Germinal center (tissue), 1 donor: Measurements from ENCODE around the gene NF2.
A peak's percentile ranks its signal among the peaks of the same experiment; 100 is the strongest.

Experiments used
- DNase-seq: peaks from one replicate; pipeline ENCODE4 v3.0.0; 2012; ENCODE audit warnings: mixed read lengths, low spot score

NF2 gene

DNA sequence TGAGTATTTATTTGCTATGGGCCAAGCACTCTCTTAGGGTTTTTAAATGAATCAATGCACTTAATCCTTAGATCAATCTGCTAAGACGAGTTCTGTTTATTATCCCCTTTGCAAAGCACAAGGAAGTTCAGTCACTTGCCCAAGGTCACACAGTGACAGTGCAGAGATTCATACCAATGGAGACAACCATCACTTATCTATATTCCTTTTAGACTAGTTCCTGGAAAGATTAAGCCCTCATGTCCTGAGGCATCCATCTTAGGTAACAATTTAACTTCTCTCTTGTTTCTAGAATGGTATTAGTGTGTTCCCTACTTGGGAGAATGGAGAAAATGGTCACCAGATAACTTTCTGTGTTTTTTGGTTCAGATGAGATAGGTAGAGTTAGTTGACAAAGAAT is 28.3 kb downstream of the NF2 start:
- no peak for DNase-seq

DNA sequence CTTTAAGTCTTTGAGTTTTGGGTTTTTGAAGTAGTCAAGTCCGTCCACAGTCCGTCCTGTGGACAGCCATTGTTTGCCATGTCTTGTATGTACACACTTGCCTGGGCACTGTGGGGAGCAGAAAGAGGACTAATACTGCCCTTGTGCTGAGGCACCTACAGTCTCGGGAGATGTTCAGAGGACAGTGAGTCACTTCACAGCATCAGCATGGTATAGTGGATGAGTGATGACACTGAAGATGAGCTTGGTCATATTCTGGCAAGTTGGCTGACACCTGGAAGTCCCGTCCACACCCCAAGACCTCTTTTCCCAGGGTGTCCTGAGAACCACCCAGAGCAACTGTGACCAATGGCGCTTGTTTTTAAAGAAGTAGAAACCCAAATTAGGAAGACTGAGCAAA is 29.2 kb downstream of the NF2 start:
- no peak for DNase-seq

DNA sequence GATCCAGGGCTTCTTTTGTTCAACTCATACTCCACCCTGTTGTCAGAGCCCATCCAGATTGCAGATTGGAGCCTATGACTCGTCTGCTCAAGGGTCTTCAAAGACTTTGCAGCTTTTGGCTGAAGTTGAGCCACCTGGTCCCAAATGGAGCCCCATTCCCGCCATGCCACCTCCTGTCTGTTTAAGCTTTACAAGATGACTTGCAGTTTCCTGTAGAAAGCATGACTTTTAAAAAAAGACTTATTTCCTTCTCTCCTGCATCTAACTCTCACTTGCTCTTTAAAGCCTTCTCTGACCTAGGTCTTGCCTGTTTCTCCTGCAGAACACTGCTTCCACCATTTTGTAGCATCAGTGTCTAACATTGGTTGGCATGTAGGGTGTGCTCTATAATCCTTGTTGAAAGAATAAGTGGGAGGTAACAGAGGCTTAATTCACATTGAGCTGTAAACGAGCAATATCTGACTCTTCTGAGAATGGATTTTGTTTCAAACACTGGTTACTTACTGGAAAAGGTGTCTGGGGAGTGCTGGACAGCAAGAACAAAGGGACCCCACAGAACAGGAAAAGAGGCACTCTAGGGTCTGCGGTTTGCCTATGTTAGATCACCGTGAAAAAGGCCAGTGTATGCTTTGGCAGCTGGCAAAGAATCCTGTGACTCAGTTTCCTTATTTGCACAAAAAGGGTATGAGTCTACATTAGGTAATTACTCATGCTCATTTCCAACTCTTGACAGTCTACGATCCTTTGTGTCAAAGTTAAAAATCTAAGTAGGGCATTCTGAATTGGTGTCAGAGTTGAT is 30.3 kb downstream of the NF2 start:
- no peak for DNase-seq

- no peak for DNase-seq
Observed at GRCh38 chr22:29634847-29635246, 31.4 kb downstream of the NF2 start.

GRCh38 chr22:29635734-29636357 is 32.4 kb downstream of the NF2 start:
- peak; percentile 36 for DNase-seq

GRCh38 chr22:29636751-29637150 is 33.3 kb downstream of the NF2 start:
- DNase-seq: no peak

DNA sequence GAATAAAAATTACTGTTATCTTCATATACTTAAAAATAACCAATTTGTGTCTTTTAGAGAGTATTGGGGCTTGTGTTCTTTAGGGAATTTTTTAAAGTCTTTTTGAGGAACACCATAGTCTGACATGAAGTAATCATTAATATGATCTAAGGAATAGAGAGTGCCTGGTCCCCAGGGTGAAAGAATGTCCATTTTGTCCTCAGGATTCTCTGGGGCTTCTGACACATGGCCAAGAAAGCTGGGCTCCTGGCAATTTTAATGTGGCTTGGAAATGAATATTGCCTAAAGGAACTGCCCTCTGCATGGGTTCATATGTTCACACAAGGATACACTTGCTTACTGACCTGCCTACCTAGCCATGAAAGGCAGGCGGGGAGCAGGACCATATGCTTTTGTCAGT is 33.7 kb downstream of the NF2 start:
- no peak for DNase-seq

DNA sequence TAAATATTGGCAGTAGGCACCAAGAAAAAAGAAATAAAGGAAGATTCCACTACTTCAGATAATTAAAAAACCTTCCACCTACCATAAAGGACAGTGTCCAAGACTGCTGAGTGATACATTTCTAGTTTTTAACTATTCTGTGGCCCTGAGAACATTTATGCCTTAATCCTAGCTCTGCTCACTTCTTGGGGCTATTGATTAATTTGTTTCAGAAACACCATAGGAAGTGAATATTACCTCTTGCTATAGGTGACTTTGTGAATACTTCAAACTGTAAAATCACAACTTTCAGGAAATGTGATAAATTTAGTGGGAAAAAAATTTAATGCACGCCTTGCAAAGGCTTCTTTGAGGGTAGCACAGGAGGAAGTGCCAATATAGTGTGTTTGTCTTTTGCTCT is 35.2 kb downstream of the NF2 start:
- DNase-seq: no peak

- no peak for DNase-seq
Observed at GRCh38 chr22:29639096-29639495, 35.7 kb downstream of the NF2 start.

- DNase-seq: no peak
Observed at GRCh38 chr22:29641042-29641699, 37.7 kb downstream of the NF2 start.

DNA sequence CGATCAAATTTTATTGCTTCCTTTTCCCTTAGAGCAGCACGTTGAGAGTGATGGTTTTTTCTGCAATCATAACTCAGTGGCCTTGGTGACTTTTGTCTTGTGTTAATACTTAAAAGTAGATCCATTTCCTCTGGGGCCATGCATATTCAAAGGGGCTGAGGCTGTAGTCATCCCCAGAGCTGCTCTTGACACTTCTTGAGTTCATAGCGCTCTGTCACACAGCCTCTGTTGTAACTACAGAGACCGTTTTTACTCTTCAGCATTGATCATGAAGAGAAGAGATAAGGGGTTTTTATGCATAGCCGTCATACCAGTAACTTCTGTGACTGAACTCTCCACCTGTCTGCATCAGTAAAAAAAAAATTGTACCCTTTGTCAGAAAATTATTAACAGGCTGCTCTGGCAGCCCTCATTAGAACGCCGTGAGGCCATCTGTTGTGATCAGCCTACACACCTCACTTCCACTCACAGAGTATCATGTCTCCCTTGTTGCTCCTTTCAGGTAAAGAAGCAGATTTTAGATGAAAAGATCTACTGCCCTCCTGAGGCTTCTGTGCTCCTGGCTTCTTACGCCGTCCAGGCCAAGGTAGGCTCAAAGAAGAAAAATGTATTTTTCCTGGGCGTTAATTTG is 38.4 kb downstream of the NF2 start:
- no peak for DNase-seq

- no peak for DNase-seq
Observed at GRCh38 chr22:29642694-29643093, 39.3 kb downstream of the NF2 start.

- no peak for DNase-seq
Observed at GRCh38 chr22:29647954-29648737, 44.7 kb downstream of the NF2 start.

DNA sequence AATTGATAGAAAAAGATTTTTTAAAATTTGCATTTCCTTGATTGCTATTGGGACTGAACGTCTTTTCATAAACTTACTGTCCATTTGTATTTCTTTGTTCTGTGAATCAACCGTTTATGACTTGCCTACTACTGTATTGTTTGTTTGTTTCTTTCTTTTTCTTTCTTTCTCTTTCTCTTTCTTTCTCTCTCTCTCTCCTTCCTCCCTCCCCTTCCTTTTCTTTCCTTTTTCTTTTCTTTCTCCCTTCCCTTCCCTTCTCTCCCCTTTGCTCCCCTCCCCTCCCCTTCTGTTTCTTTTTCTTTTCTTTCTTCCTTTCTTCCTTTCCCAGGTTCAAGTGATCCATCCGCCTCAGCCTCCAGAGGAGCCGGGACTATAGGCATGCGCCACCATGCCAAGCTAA is 46.9 kb downstream of the NF2 start:
- DNase-seq: no peak

DNA sequence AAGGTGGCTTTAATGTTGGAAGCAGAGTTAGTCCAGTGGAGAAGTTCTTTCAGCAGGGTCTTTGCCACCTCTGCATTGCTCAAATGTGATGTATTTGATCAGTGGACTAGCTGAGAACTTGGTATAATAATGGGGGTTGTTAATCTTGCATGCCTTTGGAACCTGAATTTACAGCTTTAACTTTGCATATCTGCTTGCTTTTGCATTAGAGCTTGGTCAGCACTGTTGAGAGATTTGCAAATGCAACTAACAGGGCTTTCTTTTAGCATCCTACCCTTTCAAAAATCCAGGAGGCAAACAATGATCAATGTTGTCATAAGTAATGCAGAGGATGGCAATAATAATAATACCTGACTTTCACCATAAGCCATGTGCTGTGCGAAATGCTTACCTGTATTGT is 48.2 kb downstream of the NF2 start:
- DNase-seq: no peak

GRCh38 chr22:29654420-29654819 is 51.0 kb downstream of the NF2 start:
- no peak for DNase-seq

- no peak for DNase-seq
Observed at GRCh38 chr22:29654882-29655281, 51.4 kb downstream of the NF2 start.

DNA sequence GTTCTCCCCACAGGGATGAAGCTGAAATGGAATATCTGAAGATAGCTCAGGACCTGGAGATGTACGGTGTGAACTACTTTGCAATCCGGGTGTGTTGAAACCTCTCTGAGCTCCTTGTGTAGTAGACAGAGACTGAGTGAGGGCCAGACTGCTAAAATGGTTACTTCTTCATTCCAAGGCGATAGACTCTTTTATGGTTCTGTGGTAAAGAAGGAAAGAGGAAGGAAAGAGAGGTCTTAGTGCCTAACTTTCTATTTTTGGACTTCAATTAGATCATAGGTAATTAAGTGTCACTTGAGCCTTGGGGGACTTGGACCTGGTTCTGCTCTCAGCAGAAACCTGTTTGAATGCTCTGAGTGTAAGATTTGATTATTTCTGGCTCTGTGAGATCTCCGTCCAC is 54.7 kb downstream of the NF2 start:
- DNase-seq: no peak

DNA sequence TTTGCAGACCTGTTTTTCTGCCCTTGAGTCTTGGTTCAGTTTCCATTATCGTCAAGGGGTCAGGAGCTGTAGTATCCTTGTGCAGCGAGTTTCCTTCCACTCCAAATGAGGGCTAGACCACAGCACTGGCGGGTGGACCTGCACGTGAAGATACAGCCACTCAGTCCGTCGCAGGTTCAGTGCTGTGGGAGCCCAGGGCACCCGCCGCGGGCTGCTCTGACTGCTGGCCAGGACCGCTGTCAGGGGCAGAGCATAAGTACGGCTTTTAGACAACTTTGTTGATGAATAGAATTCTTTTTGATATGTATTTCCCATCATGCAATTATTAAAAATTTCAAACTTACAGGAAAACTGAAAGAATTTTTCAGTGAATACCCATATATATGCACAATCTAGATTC is 56.6 kb downstream of the NF2 start:
- DNase-seq: no peak

DNA sequence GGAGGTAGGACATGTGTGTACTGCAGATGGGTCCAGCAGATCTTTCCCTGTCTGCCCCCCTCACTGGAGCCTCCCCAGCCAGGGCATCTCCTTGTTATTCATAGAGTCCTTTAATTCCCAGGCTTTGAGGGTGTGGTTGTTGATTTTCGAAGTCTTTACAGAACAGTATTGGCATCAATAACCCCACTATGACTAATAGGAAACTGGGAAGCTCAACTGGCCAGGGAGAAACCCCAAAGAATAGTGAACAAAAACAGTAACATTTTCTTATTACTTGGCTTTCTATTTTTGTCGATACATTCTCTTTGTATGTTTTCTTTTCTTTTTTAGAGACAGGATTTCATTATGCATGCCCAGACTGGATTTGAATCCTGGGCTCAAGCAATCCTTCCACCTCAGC is 57.9 kb downstream of the NF2 start:
- DNase-seq: no peak

GRCh38 chr22:29663180-29663821 is 59.9 kb downstream of the NF2 start:
- DNase-seq: no peak

DNA sequence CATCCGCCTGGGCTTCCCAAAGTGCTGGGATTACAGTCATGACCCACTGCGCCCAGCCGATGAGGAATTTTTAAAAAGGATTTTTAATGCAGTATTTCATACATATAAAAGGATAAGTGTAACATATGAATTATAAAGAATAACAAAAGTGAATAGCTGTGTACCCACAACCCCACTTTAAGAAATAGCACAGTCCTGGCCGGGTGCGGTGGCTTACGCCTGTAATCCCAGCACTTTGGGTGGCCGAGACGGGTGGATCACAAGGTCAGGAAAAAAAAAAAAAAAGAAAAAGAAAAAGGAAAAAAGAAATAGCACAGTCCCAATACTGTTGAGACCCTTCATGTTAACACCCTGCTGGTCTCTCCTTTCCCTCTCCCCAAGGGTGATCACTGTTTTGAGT is 62.1 kb downstream of the NF2 start:
- DNase-seq: no peak
